ENCODE data around the gene WNT2B. TPM values are rescaled to one million over a fixed set of nuclear protein-coding genes. Genes with fewer than 3 reads are reported as not detected.

WNT2B gene
- total RNA-seq, 1 donor from 2014 or later = 6.0 TPM

GRCh38 chr1:112524986-112525385 is 16.2 kb downstream of the WNT2B start:
- no peak for DNase-seq (ENCODE audit: low spot score)
- Mint-ChIP-seq H3K36me3 (ENCODE audit: low read depth) (peaks cover 8% of the 10 kb centered on the region), H3K4me3 (ENCODE audit: unreplicated experiment) (no peak overlapping the region), H3K27me3 (ENCODE audit: low read depth) (no peaks in the 10 kb centered on the region), H3K4me1 (ENCODE audit: low read depth) (peaks cover 66% of the 10 kb centered on the region), H3K9me3 (ENCODE audit: low read depth) (no peaks in the 10 kb centered on the region), H3K27ac (ENCODE audit: unreplicated experiment) (peak overlapping the region; percentile 81)
- no peak for TF ChIP-seq CTCF (IDR thresholded peaks at IDR 0.05)

GRCh38 chr1:112527266-112528010 is 18.7 kb downstream of the WNT2B start:
- peaks cover 80% of the 10 kb centered on the region for H3K4me1 Mint-ChIP-seq (ENCODE audit: low read depth)
- DNase-seq (ENCODE audit: low spot score) = no peak
- no peak overlapping the region for H3K4me3 Mint-ChIP-seq (ENCODE audit: unreplicated experiment)
- no peaks in the 10 kb centered on the region for H3K9me3 Mint-ChIP-seq (ENCODE audit: low read depth)
- peak overlapping the region; percentile 71 for H3K27ac Mint-ChIP-seq (ENCODE audit: unreplicated experiment)
- no peak for TF ChIP-seq CTCF (IDR thresholded peaks at IDR 0.05)
- H3K36me3 Mint-ChIP-seq (ENCODE audit: low read depth) = peaks cover 6% of the 10 kb centered on the region
- no peaks in the 10 kb centered on the region for H3K27me3 Mint-ChIP-seq (ENCODE audit: low read depth)

- Mint-ChIP-seq H3K36me3 (ENCODE audit: low read depth) (peaks cover 6% of the 10 kb centered on the region), H3K4me3 (ENCODE audit: unreplicated experiment) (no peak overlapping the region), H3K27me3 (ENCODE audit: low read depth) (no peaks in the 10 kb centered on the region), H3K4me1 (ENCODE audit: low read depth) (peaks cover 80% of the 10 kb centered on the region), H3K9me3 (ENCODE audit: low read depth) (no peaks in the 10 kb centered on the region), H3K27ac (ENCODE audit: unreplicated experiment) (peak overlapping the region; percentile 71)
- no peak for DNase-seq (ENCODE audit: low spot score)
- no peak for TF ChIP-seq CTCF (IDR thresholded peaks at IDR 0.05)
These were observed 19.3 kb downstream of the WNT2B start for GRCh38 chr1:112528076-112528475.

GRCh38 chr1:112529301-112529700 is 20.5 kb downstream of the WNT2B start:
- no peaks in the 10 kb centered on the region for H3K27me3 Mint-ChIP-seq (ENCODE audit: low read depth)
- no peak for TF ChIP-seq CTCF (IDR thresholded peaks at IDR 0.05)
- no peak overlapping the region for H3K4me3 Mint-ChIP-seq (ENCODE audit: unreplicated experiment)
- no peak for DNase-seq (ENCODE audit: low spot score)
- no peaks in the 10 kb centered on the region for H3K9me3 Mint-ChIP-seq (ENCODE audit: low read depth)
- H3K36me3 Mint-ChIP-seq (ENCODE audit: low read depth) = peaks cover 6% of the 10 kb centered on the region
- H3K4me1 Mint-ChIP-seq (ENCODE audit: low read depth) = peaks cover 77% of the 10 kb centered on the region
- peak overlapping the region; percentile 49 for H3K27ac Mint-ChIP-seq (ENCODE audit: unreplicated experiment)

GRCh38 chr1:112530832-112531231 is 22.1 kb downstream of the WNT2B start:
- Mint-ChIP-seq H3K4me3 (ENCODE audit: unreplicated experiment) (no peak overlapping the region), H3K27me3 (ENCODE audit: low read depth) (no peaks in the 10 kb centered on the region), H3K27ac (ENCODE audit: unreplicated experiment) (peak overlapping the region; percentile 36), H3K4me1 (ENCODE audit: low read depth) (peaks cover 75% of the 10 kb centered on the region), H3K9me3 (ENCODE audit: low read depth) (no peaks in the 10 kb centered on the region), H3K36me3 (ENCODE audit: low read depth) (peaks cover 4% of the 10 kb centered on the region)
- no peak for TF ChIP-seq CTCF (IDR thresholded peaks at IDR 0.05)
- no peak for DNase-seq (ENCODE audit: low spot score)

All from chondrocyte (in vitro differentiated cells).